ACHN (cell line): ENCODE measurements around the gene MAP1S.
"Not testable (repeated sequence)": the region's sequence is repeated elsewhere in the genome, so short reads cannot be mapped to it uniquely, and the experiment has no call there.

Source experiments
- DNase-seq: peaks from one replicate; pipeline ENCODE4 v3.0.0-alpha.2; 2015
- in situ Hi-C: cut with HindIII; loops from 2 replicates; pipeline ENCODE4 v1.10.0; 2017; ENCODE audit warnings: low sequenced_read_pairs, low pct_ligation_motif_present, low pct_unique_long_range_greater_than_20kb

MAP1S gene

DNA sequence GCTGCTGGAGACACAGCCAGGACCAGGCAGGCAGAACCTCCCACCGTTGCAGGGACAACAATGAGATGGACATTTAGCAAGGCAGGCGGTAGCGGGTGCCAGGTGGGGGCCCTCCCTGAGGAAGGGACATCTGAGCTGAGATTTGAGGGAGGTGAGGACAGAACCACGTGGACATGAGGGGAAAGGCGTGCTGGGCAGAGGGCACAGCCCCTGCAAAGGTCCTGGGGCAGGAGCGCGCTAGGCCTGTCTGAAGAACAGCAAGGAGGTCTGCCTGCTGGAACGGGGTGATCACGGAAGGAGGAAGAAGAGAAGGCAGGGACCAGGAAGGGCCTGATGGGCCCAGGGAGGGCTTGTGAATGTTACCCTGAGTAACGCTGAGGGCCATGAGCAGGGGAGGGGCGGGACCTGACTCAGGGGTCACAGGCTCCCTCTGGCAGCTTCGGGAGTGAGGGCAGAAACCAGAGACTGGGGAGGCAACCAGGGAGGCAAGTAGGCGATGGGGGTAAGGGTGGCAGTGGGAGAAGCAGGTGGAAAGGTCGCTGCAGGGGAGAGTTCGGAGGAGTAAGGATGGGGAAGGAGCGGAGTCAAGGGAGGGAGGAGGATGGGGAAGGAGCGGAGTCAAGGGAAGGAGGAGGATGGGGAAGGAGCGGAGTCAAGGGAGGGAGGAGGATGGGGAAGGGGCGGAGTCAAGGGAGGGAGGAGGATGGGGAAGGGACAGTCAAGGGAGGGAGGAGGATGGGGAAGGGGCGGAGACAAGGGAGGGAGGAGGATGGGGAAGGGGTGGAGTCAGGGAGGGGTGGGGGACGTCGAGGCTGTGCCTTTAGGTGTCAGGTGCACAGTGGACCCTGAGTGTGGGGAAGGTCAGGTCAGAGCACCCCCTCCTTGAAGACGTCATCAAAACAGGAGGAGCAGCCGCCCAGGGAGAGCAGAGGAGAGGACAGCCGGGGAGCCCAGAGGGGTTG, 60.0 kb downstream of the MAP1S start:
- in situ Hi-C loops: no loop called here
- DNase-seq: no peak

DNA sequence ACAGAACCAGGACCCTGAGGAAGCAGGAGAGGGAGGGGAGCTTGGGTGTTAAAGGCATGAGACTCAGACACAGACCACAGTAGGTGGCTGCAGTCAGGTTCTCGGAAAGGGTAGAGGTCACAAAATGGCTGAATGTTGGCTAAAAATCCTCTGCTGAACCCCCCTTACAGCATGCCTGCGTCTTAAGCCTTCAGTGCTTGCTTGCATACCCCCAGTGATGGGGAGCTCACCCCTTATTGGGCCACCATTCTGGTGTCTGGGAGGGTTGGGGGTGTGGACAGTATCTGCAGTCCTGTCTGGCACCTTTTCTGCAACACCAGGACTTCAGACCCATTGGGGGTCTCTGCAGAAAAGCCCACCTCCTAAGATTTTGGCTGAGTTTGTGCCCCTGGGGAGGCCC, 61.5 kb downstream of the MAP1S start:
- no peak for DNase-seq
- in situ Hi-C loops: no loop called here

DNA sequence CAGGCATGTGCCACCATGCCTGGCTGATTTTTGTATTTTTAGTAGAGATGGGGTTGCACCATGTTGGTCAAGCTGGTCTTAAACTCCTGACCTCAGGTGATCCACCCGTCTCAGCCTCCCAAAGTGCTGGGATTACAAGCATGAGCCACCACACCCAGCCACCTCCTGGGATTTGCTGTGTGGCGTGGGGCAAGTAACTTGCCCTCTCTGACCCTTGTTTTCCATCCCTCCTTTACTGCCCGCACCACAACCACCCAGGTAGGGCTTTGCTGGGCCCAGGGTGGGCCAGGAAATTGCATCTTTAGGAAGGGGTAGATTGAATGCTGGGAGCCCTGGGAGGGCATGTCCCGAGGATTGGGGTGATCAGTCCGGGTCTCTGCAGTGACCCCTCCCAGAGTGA, 64.4 kb downstream of the MAP1S start:
- in situ Hi-C loops, DNase-seq: not testable (repeated sequence)
